HG02642 (cell line): ENCODE data around the gene SYDE2.

Experiments
- ATAC-seq: cut with Tn5 transposase; IDR thresholded peaks from one replicate; pipeline ENCODE4 v1.9.1; 2021; ENCODE audit warnings: mild to moderate bottlenecking; ENCODE audit not compliant: unreplicated experiment, poor library complexity

Gene SYDE2

DNA sequence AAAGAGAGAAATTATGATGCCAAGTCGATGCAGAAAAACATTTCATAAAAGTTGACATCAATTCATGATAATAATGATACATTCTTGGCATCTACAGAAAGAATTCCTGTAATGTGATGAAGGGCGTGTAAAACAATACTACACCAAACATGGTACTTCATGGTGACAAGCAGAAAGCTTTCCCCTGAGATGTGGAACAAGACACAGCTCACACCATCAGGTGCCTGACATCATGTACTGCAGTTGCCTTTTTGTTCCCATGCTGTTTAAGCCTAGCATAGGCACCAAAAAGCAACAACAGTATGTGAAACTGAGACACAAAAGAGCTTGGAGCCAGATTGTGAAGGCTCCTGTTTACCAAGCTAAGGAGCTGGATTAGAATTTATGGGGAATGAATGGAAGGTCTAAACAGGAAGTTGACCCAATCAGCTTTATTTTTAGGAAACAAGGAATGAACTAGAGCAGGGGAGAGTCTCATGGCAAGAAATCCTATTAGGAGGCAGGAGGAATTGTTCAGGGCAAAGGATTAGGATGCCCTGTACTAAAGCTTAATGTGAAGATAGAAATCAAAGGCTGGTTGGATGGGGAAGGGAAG is 67.2 kb downstream of the SYDE2 start:
- no peak for ATAC-seq

- no peak for ATAC-seq
These were observed 68.6 kb downstream of the SYDE2 start for GRCh38 chr1:85132078-85132720.

GRCh38 chr1:85128316-85128715 is 72.5 kb downstream of the SYDE2 start:
- no peak for ATAC-seq

- ATAC-seq, result no peak
These were observed 74.9 kb downstream of the SYDE2 start for GRCh38 chr1:85125891-85126290.

DNA sequence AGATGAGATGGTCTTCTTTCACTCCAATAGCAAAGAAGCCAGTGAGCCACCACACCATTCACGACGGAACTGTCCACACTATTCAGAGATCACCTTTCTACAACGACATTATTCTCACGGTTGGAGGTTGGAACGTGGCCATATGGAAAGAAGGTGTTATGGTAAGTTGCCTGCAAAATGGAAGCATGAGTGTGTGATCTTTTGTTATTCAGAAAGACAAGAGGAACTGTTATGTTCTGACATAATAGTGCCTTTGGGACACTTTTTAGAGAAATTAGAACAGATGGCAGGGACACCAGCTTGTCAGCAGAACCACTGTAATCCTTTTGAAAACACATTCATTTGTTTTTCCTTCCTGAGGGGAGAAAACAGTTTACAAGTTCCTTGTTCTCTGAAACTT is 76.7 kb downstream of the SYDE2 start:
- ATAC-seq, result no peak

- no peak for ATAC-seq
These were observed 78.6 kb downstream of the SYDE2 start for GRCh38 chr1:85122169-85122568.

DNA sequence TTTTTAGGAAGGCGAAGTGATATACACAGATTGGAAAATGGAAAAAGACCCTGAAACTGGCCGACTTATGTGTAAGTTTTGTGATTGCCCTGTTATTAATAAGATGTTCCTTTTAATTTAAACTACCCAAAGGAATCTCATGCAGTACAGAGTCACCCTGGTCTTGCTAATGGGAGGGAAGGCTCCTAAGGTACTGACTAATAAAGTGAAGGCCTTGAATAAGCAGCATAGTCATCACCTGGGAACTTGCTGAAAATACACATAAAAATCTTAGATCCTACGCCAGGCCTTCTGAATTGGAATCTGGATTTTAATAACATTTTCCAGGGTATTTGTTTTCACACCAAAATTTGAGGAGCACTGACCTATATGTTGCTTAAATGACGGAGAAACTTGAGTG is 79.1 kb downstream of the SYDE2 start:
- no peak for ATAC-seq

GRCh38 chr1:85118751-85119150 is 82.1 kb downstream of the SYDE2 start:
- ATAC-seq, result no peak

DNA sequence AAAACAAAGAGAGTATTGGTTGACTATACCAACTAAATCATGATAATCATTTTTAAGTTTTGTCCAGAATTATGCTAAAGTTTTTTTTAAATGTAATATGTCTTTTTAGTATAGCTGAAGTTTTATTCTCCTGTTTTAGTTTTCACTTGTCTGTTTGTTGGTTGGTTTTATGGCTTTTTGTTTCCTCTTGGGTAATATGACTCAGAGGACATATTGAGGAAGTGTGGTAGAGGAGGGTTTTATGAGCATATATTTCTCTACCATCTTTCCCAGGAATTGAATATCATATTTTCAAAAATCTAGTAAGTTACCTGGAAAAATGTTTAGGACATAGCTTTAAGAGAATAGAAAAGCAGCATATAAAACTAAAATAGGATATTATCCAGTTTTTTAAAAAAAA is 84.0 kb downstream of the SYDE2 start:
- no peak for ATAC-seq

- no peak for ATAC-seq
These were observed 84.9 kb downstream of the SYDE2 start for GRCh38 chr1:85115933-85116332.

DNA sequence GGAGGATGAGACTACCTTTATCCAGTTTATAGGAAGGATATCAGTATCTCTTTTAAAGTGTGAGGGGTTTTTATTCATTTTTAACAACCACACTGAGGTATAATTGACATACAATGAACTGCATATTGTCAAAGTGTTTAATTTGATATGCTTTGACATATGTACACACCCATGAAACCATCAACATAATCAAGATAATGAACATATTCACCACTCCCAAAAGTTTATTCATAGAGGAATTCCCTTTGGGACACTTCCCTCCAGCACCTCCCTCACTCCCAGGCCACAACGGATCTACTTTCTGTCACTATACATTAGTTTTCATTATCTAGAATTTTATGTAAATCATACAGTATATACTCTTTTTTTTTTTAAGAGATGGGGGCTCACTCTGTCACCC is 89.1 kb downstream of the SYDE2 start:
- no peak for ATAC-seq

- peak; percentile 79 for ATAC-seq
These were observed 91.3 kb downstream of the SYDE2 start for GRCh38 chr1:85109475-85109874.
